ENCODE results near the gene HPS4.
A peak's percentile ranks its signal among the peaks of the same experiment; 100 is the strongest.
"Not testable (repeated sequence)": the region's sequence is repeated elsewhere in the genome, so short reads cannot be mapped to it uniquely, and the experiment has no call there.

The HPS4 gene

GRCh38 chr22:26439559-26439958, 44.0 kb downstream of the HPS4 start:
- DNase-seq, result no peak

- DNase-seq, result not testable (repeated sequence)
These were observed 44.8 kb downstream of the HPS4 start for GRCh38 chr22:26438776-26439175.

GRCh38 chr22:26437694-26438392, 45.7 kb downstream of the HPS4 start:
- no peak for DNase-seq

DNA sequence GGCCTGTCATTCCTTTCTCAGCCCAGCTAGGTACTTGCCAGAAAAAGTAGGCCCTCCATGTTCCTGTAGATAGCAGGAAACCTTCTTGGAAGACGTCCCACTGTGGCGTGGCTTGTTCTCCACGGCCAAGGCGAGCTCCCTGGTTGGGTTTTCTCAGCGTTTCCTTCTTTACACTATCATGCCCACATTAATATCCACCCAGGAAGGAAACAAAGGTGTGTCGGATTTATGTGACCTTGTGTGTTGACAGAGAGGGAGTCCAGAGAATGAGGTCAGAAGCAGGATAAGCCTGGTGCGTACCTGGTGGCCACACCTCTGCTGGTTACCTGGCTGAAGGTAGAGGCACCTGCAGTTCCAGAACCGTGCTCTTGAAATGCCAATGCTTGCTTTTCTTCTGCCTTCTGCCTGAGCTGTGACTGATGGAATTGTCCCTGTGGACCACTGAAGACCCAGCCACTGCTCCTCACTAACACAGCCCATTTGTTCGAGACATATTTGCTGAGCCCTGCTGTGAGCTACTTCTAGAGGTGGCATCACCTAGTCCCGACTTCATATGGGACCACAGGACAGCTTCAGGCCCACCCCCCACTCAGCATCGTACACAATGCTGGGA, 46.6 kb downstream of the HPS4 start:
- DNase-seq, result no peak

DNA sequence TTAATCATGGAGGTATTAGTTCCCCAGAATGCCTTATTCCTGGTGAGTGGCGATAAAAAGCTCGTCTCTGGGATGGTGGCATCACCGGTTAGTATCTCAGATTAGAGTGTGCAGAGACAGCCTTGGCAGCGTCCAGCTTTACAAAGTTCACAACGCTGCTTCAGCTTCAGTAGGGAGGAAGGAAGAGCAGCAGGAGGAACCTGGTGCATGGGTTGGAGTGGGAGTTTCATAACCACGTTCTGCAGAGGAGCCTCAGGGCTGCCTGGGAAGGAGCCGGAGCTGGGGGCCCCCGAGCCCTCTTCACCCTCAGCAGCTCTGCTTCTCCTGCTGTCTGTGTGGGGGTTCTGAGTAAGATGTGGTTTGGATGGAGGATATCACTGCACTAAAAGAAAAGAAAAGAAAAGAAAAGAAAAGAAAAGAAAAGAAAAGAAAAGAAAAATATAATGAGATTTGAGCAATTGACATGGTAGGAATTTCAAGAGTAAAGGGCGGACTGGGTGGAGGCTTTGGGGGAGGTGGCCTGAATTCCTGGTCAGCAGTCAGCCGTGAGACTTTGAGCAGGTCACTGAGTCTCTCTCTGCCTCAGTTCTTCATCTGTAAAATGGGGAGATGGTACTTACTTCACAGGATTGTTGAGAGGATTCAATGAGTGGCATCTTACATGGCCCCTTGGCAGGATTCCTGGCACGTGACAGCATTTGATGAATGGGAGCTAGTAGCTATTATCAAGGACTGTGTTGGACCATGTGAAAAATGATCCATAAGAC, 48.1 kb downstream of the HPS4 start:
- no peak for DNase-seq

- no peak for DNase-seq
These were observed 49.8 kb downstream of the HPS4 start for GRCh38 chr22:26433805-26434204.

DNA sequence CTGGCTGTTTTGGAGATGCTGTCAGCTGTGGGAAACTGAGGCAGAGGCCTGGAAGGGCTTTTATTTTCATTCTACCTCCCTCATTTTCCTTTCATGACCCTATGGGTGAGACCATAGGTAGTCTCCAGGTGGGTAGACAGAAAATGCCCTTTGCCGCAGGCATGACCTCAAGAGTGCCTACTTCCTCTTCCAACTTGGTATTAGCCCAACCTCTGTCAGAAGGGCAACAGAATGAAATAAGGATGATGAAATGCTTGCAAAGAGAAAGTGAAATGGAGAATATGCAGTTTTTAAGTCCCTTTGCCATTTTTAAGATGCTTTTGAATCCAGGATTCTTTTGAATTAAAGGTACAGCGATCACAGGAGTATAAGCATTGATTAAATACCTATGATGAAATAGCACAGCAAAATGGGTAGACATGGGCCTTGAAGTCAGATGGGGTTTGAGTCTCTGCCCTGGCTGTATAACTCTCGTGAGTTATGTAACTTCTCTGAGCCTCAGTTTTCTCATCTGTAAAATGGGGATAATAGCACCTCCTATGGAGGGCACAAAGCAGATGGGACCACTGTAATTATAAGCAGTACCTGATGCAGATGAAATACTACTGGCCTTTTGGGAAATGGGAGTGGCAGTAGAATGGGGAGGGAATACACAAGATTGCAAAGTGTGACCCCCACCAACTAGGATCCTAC, 50.8 kb downstream of the HPS4 start:
- DNase-seq, result peak; percentile 11

DNA sequence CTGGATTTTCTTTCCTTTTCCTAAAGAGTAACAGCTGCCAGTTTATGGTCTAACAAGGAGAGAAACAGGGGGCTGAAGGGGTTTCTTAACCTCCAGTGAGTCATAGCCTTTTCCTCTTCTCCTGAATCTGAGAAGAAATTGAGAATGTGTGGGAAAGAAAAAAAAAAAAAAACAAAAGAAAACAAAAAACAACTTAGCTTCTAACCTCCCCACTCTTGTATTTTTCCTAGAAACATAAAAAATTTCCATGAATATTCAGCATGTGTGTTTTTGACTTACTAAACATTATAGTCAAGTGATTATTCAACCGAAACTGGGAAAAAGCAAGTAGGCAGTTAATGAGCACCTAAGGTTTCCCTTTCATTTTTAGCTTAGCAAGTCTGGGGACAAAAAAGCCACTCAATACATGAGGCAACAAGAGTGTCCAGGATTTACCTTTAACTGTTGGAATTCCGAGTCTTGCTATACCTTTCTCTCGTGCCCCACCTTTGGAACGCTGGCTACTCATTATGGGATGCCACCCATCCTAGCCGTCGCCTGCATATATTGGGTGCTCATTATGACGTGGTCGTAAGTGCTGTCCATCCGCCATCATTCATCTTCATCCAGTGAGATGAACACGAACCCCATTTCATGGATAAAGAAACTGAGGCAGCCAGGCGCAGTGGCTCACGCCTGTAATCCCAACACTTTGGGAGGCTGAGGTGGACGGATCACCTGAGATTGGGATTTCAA, 52.2 kb downstream of the HPS4 start:
- DNase-seq, result no peak

DNA sequence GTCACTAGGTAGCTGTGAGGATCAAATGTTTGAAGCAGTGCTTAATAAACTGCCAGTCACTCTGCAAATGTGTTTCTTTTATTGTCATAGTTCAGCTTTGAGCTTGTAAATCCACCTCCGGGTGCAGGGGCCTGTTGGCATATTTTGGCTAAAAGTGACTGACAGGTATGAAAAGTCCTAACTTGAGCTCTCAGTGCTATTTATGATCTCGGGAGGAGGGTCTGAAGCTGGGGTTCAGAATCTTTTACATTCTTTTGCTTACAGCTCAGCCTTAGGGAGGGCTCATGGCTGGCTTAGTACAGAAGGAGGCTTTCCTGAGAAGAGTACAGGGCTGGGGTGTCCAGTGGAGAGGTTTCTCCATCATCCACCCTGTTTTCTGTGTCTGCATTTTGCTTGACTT, 53.0 kb downstream of the HPS4 start:
- DNase-seq, result no peak

- DNase-seq, result no peak
These were observed 53.9 kb downstream of the HPS4 start for GRCh38 chr22:26429458-26430286.

GRCh38 chr22:26428515-26429457, 54.8 kb downstream of the HPS4 start, which contains the start of gene ASPHD2:
Gene ASPHD2, plus strand, starts transcription at chr22:26429260. Its CDS starts 4,356 bp downstream, at chr22:26433616.
- DNase-seq, result peak; percentile 86

- no peak for DNase-seq
These were observed 56.7 kb downstream of the HPS4 start for GRCh38 chr22:26426924-26427323.

- DNase-seq, result no peak
These were observed 65.0 kb downstream of the HPS4 start for GRCh38 chr22:26418620-26419019.

GRCh38 chr22:26417406-26417805, 66.2 kb downstream of the HPS4 start:
- no peak for DNase-seq

DNA sequence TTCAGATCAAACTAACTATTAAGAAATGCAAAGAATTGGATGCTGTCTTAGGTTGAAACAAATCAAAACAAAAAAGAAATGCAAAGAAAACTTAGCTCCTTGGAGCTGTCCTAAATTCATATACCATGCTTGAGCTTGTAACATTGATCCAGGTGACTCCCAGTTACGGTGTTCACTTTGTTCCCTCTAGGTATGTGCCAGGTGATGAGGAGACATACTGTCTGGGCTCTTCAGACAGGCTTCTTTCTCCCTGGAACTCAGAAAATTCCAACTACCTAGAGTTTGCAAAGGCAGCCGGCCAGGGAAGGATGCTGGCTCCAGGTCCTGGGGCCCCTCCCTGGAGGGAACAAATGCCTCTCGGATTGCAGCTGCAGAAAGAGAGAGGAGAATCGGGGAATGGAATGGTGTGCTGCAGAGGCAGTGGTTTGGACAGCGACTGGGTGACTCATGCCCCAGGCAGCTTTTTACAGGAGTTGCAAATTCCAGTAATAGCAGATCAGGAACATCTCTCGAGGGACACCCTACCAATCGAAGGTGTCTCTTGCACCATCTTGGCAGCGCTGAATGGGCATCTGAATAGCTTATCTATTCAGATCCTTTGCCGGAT, 66.8 kb downstream of the HPS4 start:
- DNase-seq, result no peak

DNA sequence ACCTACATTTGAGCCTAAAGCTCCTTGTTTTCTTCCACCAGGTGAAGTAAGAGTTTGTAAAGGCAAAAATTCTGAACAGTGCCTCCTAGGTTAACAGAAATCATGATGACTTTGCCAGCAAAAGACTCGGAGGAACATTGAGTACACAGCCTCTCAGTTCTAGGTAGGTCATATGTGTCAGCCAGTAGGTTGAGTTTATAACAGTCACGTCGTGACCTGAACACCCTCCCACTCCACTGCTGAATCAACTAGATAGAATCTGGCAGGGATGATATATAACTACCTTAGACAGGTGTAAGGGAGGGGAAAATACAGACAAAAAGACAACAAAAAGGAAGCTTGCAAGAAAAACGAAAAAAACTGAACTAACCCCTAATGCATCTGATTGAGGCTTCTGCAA, 67.3 kb downstream of the HPS4 start:
- DNase-seq, result no peak

GRCh38 chr22:26414347-26414746, 69.2 kb downstream of the HPS4 start:
- DNase-seq, result no peak

DNA sequence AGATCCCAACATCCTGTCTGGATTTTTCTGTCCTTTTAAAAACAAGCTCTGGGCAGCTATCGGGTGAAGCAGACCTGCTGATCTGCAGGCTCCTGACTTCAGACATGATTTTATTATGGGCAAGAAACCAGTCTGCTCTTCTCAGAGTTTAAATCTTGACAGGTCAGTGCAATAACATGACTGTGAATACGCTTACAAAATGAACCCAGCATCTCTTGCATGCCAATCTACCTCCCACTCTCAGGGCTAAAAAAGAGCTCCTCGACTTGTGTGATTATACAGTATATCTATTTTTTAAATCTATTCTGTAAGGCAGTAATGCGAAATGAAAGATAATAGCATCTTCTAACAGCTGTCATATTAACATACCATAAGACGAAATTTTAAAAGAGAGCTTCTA, 73.2 kb downstream of the HPS4 start:
- DNase-seq, result no peak

- DNase-seq, result no peak
These were observed 73.8 kb downstream of the HPS4 start for GRCh38 chr22:26409719-26410335.

Data from CD4-positive, alpha-beta T cell treated with Interleukin-10 for 1 hour (primary cell).